ENCODE results near the gene PM20D2.

DNA sequence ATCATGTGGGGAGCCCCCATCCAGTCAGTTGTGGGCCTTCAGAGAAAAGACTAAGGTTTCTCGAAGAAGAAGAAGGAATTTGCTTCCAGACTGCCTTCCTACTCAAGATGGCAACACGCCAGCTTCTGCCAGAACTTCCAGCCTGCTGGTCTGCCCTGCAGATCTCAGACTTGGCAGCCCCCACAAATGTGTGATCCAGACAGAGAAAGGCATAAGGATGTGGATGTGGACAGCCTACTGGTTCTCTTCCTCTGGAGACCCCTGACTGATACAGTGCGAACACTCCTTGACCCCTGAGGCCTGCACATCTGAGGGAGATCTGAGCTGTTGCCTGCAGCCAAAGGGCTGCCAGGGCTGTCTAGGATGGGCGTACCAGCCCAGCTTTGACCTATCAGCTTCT is 62.7 kb downstream of the PM20D2 start:
- TF ChIP-seq EZH2phosphoT487 (IDR thresholded peaks at IDR 0.05; ENCODE audit: insufficient read depth, low read depth) (no peak), EZH2 (IDR thresholded peaks at IDR 0.05; ENCODE audit: insufficient read depth, poor library complexity, severe bottlenecking) (no peak)

All from GM23248 (cell line).